Measurements from ENCODE around the gene KCNE1. TPM values are rescaled to one million over a fixed set of nuclear protein-coding genes. Genes with fewer than 3 reads are reported as not detected.
"Not testable (repeated sequence)": the region's sequence is repeated elsewhere in the genome, so short reads cannot be mapped to it uniquely, and the experiment has no call there.

KCNE1 gene
- total and polyA plus RNA-seq, 4 donors: 0.23 to 6.0 (median 0.81) TPM

DNA sequence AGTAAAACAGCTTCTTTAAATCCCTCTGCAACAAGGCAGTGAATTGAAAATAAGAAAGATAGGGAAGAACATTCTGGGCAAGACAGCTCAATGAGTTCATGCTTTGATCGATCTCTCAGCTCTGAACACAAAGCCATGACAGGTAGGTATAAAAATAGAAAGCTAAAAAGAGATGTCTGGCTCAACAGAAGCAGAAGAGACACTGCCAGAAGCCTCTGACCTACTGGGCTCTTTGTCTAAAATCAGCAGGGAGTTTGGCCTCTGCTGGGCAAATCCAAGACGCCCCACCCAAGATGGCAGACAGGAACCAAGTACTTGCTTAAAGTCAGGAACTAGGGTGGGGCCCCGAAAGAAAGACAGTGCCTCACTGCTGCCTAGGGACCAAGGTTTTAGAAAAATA lies 44.7 kb downstream of the KCNE1 start:
- H3K9me3 ChIP-seq (ENCODE audit: control insufficient read depth in 4 of 4, low read length in 3 of 4); H3K27ac ChIP-seq (ENCODE audit: low read depth in 1 of 2, low read length in 2 of 2); H3K4me1 ChIP-seq (ENCODE audit: control insufficient read depth in 4 of 4, insufficient read depth in 4 of 4, low read length in 3 of 4); H3K27me3 ChIP-seq (ENCODE audit: control insufficient read depth in 4 of 4, insufficient read depth in 4 of 4, low read length in 3 of 4); H3K9ac ChIP-seq (ENCODE audit: low read depth in 1 of 2, low read length in 2 of 2); H3K4me3 ChIP-seq (ENCODE audit: low read depth in 1 of 3, low read length in 3 of 3); DNase-seq (ENCODE audit: low spot score); H3K36me3 ChIP-seq (ENCODE audit: control insufficient read depth in 4 of 4, insufficient read depth in 3 of 4, low read depth in 1 of 4, low read length in 3 of 4): not testable (repeated sequence)
- no CpG with 5 or more reads among the region's 3 CpGs for WGBS

DNA sequence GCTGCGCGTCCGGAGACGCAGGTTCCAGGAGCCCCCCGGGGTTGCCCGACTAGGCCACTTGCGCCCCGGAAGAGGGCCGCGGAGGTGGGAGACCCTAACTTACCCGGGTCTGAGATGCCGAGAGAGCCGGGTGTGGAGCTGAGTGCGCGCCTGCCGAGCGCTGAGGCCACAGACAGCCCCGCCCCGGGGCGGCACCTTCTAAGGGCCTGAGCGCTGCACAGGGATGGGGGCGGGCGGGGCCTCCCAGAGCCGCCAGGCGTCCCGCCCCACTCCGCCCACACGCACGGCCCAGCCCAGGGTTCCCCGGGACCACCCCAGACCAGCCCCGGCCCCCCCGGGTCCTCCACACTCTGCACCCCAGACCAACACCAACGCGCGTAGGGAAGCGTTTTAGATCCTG lies 52.6 kb downstream of the KCNE1 start:
- H3K27me3 ChIP-seq (ENCODE audit: control insufficient read depth in 4 of 4, insufficient read depth in 4 of 4, low read length in 3 of 4); H3K9me3 ChIP-seq (ENCODE audit: control insufficient read depth in 4 of 4, low read length in 3 of 4); DNase-seq (ENCODE audit: low spot score); H3K9ac ChIP-seq (ENCODE audit: low read depth in 1 of 2, low read length in 2 of 2); H3K36me3 ChIP-seq (ENCODE audit: control insufficient read depth in 4 of 4, insufficient read depth in 3 of 4, low read depth in 1 of 4, low read length in 3 of 4); H3K4me1 ChIP-seq (ENCODE audit: control insufficient read depth in 4 of 4, insufficient read depth in 4 of 4, low read length in 3 of 4); H3K4me3 ChIP-seq (ENCODE audit: low read depth in 1 of 3, low read length in 3 of 3); H3K27ac ChIP-seq (ENCODE audit: low read depth in 1 of 2, low read length in 2 of 2): not testable (repeated sequence)
- no CpG with 5 or more reads among the region's 36 CpGs for WGBS

GRCh38 chr21:34458266-34458665 lies 53.7 kb downstream of the KCNE1 start:
- not testable (repeated sequence) for DNase-seq (ENCODE audit: low spot score); H3K27me3 ChIP-seq (ENCODE audit: control insufficient read depth in 4 of 4, insufficient read depth in 4 of 4, low read length in 3 of 4); H3K9me3 ChIP-seq (ENCODE audit: control insufficient read depth in 4 of 4, low read length in 3 of 4); H3K4me3 ChIP-seq (ENCODE audit: low read depth in 1 of 3, low read length in 3 of 3); H3K9ac ChIP-seq (ENCODE audit: low read depth in 1 of 2, low read length in 2 of 2); H3K4me1 ChIP-seq (ENCODE audit: control insufficient read depth in 4 of 4, insufficient read depth in 4 of 4, low read length in 3 of 4); H3K36me3 ChIP-seq (ENCODE audit: control insufficient read depth in 4 of 4, insufficient read depth in 3 of 4, low read depth in 1 of 4, low read length in 3 of 4); H3K27ac ChIP-seq (ENCODE audit: low read depth in 1 of 2, low read length in 2 of 2)
- WGBS: no CpG with 5 or more reads among the region's 7 CpGs

- H3K9me3 ChIP-seq (ENCODE audit: control insufficient read depth in 4 of 4, low read length in 3 of 4); H3K27me3 ChIP-seq (ENCODE audit: control insufficient read depth in 4 of 4, insufficient read depth in 4 of 4, low read length in 3 of 4); DNase-seq (ENCODE audit: low spot score); H3K27ac ChIP-seq (ENCODE audit: low read depth in 1 of 2, low read length in 2 of 2); H3K9ac ChIP-seq (ENCODE audit: low read depth in 1 of 2, low read length in 2 of 2); H3K4me3 ChIP-seq (ENCODE audit: low read depth in 1 of 3, low read length in 3 of 3); H3K4me1 ChIP-seq (ENCODE audit: control insufficient read depth in 4 of 4, insufficient read depth in 4 of 4, low read length in 3 of 4); H3K36me3 ChIP-seq (ENCODE audit: control insufficient read depth in 4 of 4, insufficient read depth in 3 of 4, low read depth in 1 of 4, low read length in 3 of 4): not testable (repeated sequence)
- whole genome bisulfite sequencing: no CpG with 5 or more reads among the region's 6 CpGs
These were observed 55.8 kb downstream of the KCNE1 start for GRCh38 chr21:34456180-34456579.

DNA sequence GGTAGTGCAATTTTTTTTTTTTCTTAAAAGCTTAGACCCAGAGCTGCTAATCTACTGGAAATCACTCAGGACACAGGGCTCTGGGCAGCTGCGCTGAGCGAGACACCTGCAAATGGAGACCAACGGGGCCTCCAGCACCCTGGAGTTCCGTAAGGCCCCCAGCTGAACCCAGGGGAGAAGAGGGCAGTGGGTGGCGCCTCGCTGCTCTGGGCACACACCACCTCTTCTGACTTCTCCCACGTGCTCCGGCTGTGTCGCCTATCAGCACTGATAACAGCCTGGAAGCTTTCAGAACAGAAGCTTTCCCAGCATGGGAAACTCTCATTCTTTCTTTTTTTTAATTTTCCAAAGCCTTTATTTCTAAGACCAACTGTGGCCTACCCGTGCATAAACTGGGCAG lies 56.4 kb downstream of the KCNE1 start:
- WGBS: no CpG with 5 or more reads among the region's 10 CpGs
- not testable (repeated sequence) for H3K4me3 ChIP-seq (ENCODE audit: low read depth in 1 of 3, low read length in 3 of 3); H3K9me3 ChIP-seq (ENCODE audit: control insufficient read depth in 4 of 4, low read length in 3 of 4); H3K9ac ChIP-seq (ENCODE audit: low read depth in 1 of 2, low read length in 2 of 2); H3K27ac ChIP-seq (ENCODE audit: low read depth in 1 of 2, low read length in 2 of 2); DNase-seq (ENCODE audit: low spot score); H3K4me1 ChIP-seq (ENCODE audit: control insufficient read depth in 4 of 4, insufficient read depth in 4 of 4, low read length in 3 of 4); H3K36me3 ChIP-seq (ENCODE audit: control insufficient read depth in 4 of 4, insufficient read depth in 3 of 4, low read depth in 1 of 4, low read length in 3 of 4); H3K27me3 ChIP-seq (ENCODE audit: control insufficient read depth in 4 of 4, insufficient read depth in 4 of 4, low read length in 3 of 4)

DNA sequence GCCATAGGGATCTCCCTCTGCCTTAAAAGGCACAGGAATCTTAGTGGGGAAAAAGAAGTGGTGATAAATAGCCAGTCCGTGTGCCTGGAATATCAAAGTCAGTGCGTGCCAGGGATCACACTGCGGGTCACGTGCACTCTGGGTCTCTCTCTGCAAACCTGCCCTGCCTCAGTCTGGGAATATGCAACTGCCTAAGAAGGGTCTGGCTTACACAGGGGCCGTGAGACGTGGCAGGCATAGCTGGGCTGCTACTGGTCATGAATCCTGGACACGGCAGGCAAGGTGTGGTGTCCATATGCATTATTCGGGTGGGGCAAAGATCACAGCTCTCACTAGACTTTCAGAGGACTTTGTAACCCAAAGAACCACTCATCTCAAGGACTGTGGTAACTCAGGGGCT lies 65.0 kb downstream of the KCNE1 start:
- WGBS: no CpG with 5 or more reads among the region's 8 CpGs
- not testable (repeated sequence) for H3K4me1 ChIP-seq (ENCODE audit: control insufficient read depth in 4 of 4, insufficient read depth in 4 of 4, low read length in 3 of 4); H3K36me3 ChIP-seq (ENCODE audit: control insufficient read depth in 4 of 4, insufficient read depth in 3 of 4, low read depth in 1 of 4, low read length in 3 of 4); H3K27ac ChIP-seq (ENCODE audit: low read depth in 1 of 2, low read length in 2 of 2); H3K9ac ChIP-seq (ENCODE audit: low read depth in 1 of 2, low read length in 2 of 2); H3K4me3 ChIP-seq (ENCODE audit: low read depth in 1 of 3, low read length in 3 of 3); H3K27me3 ChIP-seq (ENCODE audit: control insufficient read depth in 4 of 4, insufficient read depth in 4 of 4, low read length in 3 of 4); DNase-seq (ENCODE audit: low spot score); H3K9me3 ChIP-seq (ENCODE audit: control insufficient read depth in 4 of 4, low read length in 3 of 4)

DNA sequence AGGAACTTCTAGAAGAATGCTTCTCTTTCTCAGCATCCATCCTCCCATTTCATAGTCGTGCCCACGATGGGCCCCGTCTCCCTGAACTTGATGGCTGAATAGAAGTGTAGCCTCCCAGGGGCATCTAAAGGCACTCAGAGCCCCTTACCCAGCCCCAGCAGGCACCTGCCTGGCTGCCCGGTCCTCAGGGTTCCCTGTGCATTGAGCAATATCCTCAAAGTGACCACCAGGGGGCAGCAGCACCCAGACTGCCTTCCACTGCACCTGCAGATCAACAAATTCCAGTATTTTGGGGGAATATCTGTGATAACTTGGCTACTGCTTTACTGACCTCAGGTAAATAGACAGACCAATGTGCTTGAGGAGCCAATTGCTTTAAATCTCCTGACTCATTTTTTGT lies 68.5 kb downstream of the KCNE1 start:
- H3K9me3 ChIP-seq (ENCODE audit: control insufficient read depth in 4 of 4, low read length in 3 of 4); H3K9ac ChIP-seq (ENCODE audit: low read depth in 1 of 2, low read length in 2 of 2); H3K27ac ChIP-seq (ENCODE audit: low read depth in 1 of 2, low read length in 2 of 2); H3K4me1 ChIP-seq (ENCODE audit: control insufficient read depth in 4 of 4, insufficient read depth in 4 of 4, low read length in 3 of 4); H3K36me3 ChIP-seq (ENCODE audit: control insufficient read depth in 4 of 4, insufficient read depth in 3 of 4, low read depth in 1 of 4, low read length in 3 of 4); H3K27me3 ChIP-seq (ENCODE audit: control insufficient read depth in 4 of 4, insufficient read depth in 4 of 4, low read length in 3 of 4); H3K4me3 ChIP-seq (ENCODE audit: low read depth in 1 of 3, low read length in 3 of 3); DNase-seq (ENCODE audit: low spot score): not testable (repeated sequence)
- no CpG with 5 or more reads among the region's 4 CpGs for WGBS

GRCh38 chr21:34429710-34430109 lies 82.3 kb downstream of the KCNE1 start:
- H3K27me3 ChIP-seq (ENCODE audit: control insufficient read depth in 4 of 4, insufficient read depth in 4 of 4, low read length in 3 of 4); H3K9me3 ChIP-seq (ENCODE audit: control insufficient read depth in 4 of 4, low read length in 3 of 4); H3K36me3 ChIP-seq (ENCODE audit: control insufficient read depth in 4 of 4, insufficient read depth in 3 of 4, low read depth in 1 of 4, low read length in 3 of 4); H3K4me3 ChIP-seq (ENCODE audit: low read depth in 1 of 3, low read length in 3 of 3); H3K9ac ChIP-seq (ENCODE audit: low read depth in 1 of 2, low read length in 2 of 2); DNase-seq (ENCODE audit: low spot score); H3K4me1 ChIP-seq (ENCODE audit: control insufficient read depth in 4 of 4, insufficient read depth in 4 of 4, low read length in 3 of 4); H3K27ac ChIP-seq (ENCODE audit: low read depth in 1 of 2, low read length in 2 of 2): not testable (repeated sequence)
- no CpG with 5 or more reads among the region's 5 CpGs for WGBS

GRCh38 chr21:34428441-34428840 lies 83.6 kb downstream of the KCNE1 start:
- not testable (repeated sequence) for H3K4me3 ChIP-seq (ENCODE audit: low read depth in 1 of 3, low read length in 3 of 3); H3K9ac ChIP-seq (ENCODE audit: low read depth in 1 of 2, low read length in 2 of 2); H3K27me3 ChIP-seq (ENCODE audit: control insufficient read depth in 4 of 4, insufficient read depth in 4 of 4, low read length in 3 of 4); DNase-seq (ENCODE audit: low spot score); H3K27ac ChIP-seq (ENCODE audit: low read depth in 1 of 2, low read length in 2 of 2); H3K36me3 ChIP-seq (ENCODE audit: control insufficient read depth in 4 of 4, insufficient read depth in 3 of 4, low read depth in 1 of 4, low read length in 3 of 4); H3K4me1 ChIP-seq (ENCODE audit: control insufficient read depth in 4 of 4, insufficient read depth in 4 of 4, low read length in 3 of 4); H3K9me3 ChIP-seq (ENCODE audit: control insufficient read depth in 4 of 4, low read length in 3 of 4)
- WGBS: no CpG with 5 or more reads among the region's 6 CpGs

Measured in liver (tissue), 9 donors.